Smooth muscle cell (in vitro differentiated cells): ENCODE measurements around the gene SGCA. TPM values are rescaled to one million over a fixed set of nuclear protein-coding genes. Genes with fewer than 3 reads are reported as not detected.
A peak's percentile ranks its signal among the peaks of the same experiment; 100 is the strongest.

Source experiments
- DNase-seq: peaks from one replicate; lab custom pipeline; 2025; ENCODE audit not compliant: unreplicated experiment; lab: John Stamatoyannopoulos, UW
- H2AFZ ChIP-seq: fragments of 200-600 bp; sonication (generic); 2 replicates; pipeline ENCODE4 v1.6.0; 2016; ENCODE audit warnings: antibody characterized with exemption, low read depth, mild to moderate bottlenecking
- H3F3A ChIP-seq: fragments of 200-600 bp; sonication (generic); 2 replicates; pipeline ENCODE4 v1.6.0; 2017; ENCODE audit warnings: antibody characterized with exemption, low read depth
- H3K27ac ChIP-seq: fragments of 200-600 bp; sonication (generic); 2 replicates; pipeline ENCODE4 v1.5.1; 2016; ENCODE audit warnings: low read depth, mild to moderate bottlenecking
- H3K27me3 ChIP-seq: fragments of 200-600 bp; sonication (generic); 2 replicates; pipeline ENCODE4 v1.6.1; 2016; ENCODE audit warnings: low read depth, mild to moderate bottlenecking
- H3K36me3 ChIP-seq: fragments of 200-600 bp; sonication (generic); 2 replicates; pipeline ENCODE4 v1.5.1; 2016; ENCODE audit warnings: low read depth
- H3K4me1 ChIP-seq: fragments of 200-600 bp; sonication (generic); 2 replicates; pipeline ENCODE4 v1.5.1; 2016; ENCODE audit warnings: low read depth
- H3K4me2 ChIP-seq: fragments of 200-600 bp; sonication (generic); 2 replicates; pipeline ENCODE4 v1.6.0; 2016; ENCODE audit warnings: mild to moderate bottlenecking
- H3K4me3 ChIP-seq: fragments of 200-600 bp; sonication (generic); 2 replicates; pipeline ENCODE4 v1.5.1; 2016; ENCODE audit warnings: mild to moderate bottlenecking
- H3K79me2 ChIP-seq: fragments of 200-600 bp; sonication (generic); 2 replicates; pipeline ENCODE4 v1.6.0; 2016; ENCODE audit warnings: low read depth, mild to moderate bottlenecking
- H3K9ac ChIP-seq: fragments of 200-600 bp; sonication (generic); 2 replicates; pipeline ENCODE4 v1.6.0; 2016; ENCODE audit warnings: low read depth
- H3K9me3 ChIP-seq: fragments of 200-600 bp; sonication (generic); replicated peaks from 2 replicates; pipeline ENCODE4 v1.5.1; 2016; ENCODE audit warnings: low read depth
- H4K20me1 ChIP-seq: fragments of 200-600 bp; sonication (generic); 2 replicates; pipeline ENCODE4 v1.6.0; 2016; ENCODE audit warnings: low read depth
- WGBS: methylation state at CpG from one replicate; pipeline ENCODE4 v1.1.7; 2016; ENCODE audit warnings: low lambda C conversion rate; 5-methylcytosine and 5-hydroxymethylcytosine counted together
- polyA plus RNA-seq: library from polyadenylated mRNA; unstranded; fragments of >200 nt; fragmentation: Nextera tagmentation; extraction: Ambion mirVana; gene quantifications from 2 replicates; pipeline ENCODE4 v1.2.1, GENCODE V29; 2016
- total RNA-seq: library from RNA; depleted of rRNA; stranded (reverse); fragments of >200 nt; gene quantifications from 2 replicates; pipeline ENCODE4 v1.2.3, GENCODE V29; 2014
- TF ChIP-seq, protein P1 (sequence below): fragments of 200-600 bp; sonication (generic); IDR thresholded peaks from 2 replicates; pipeline ENCODE4 v1.5.1; 2017; ENCODE audit warnings: borderline replicate concordance, mild to moderate bottlenecking, antibody characterized with exemption; ENCODE audit not compliant: insufficient read depth, poor library complexity, severe bottlenecking

SGCA gene
- total and polyA plus RNA-seq, 2 experiments from 2014 or later = 2.1 TPM; not detected in 1

DNA sequence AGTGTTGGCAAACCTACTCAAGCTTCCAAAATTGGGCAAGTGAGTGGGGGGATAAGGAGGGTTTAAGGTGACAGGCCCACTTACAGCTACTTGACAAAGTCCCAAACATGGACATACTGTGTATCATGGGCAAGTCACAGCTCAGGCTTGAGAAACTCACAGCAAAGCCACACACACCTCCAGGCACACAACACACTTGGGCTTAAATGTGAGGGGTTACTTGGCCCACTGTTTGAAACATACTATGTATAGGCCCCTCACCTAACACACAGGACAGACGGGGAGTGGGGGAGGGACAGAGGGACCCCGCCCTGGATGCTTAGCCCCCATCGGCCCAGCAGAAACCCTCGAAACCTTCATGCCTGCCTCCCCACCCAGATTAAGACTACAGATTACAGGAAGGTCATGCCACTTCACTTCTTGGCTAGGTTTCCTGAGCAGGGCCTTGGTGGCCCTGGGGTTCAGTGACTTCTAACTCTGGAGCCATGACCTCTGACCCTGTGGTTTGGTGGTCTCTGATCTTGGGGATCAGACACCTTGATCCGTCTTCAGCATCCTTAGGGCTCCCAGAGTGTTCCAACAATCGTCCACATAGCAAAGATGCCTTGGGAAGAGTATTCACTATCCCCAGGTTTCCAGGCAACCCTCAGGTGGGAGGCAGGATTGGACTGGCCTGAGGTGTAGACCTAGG, 33.6 kb upstream of the SGCA start:
- H3K27me3 ChIP-seq = no peaks in the 10 kb centered on the region
- peaks cover 25% of the 10 kb centered on the region for H4K20me1 ChIP-seq
- H2AFZ ChIP-seq = no peak overlapping the region
- H3F3A ChIP-seq = peaks cover 14% of the 10 kb centered on the region
- no peaks in the 10 kb centered on the region for H3K79me2 ChIP-seq
- H3K9me3 ChIP-seq = no peaks in the 10 kb centered on the region
- WGBS = 95% methylated on average over 6 of the region's 6 CpGs
- no peak for DNase-seq
- H3K36me3 ChIP-seq = no peaks in the 10 kb centered on the region
- peaks cover 21% of the 10 kb centered on the region for H3K4me1 ChIP-seq
- H3K4me2 ChIP-seq = no peak overlapping the region
- H3K9ac ChIP-seq = no peak overlapping the region
- H3K4me3 ChIP-seq = no peak overlapping the region
- TF ChIP-seq, protein P1, sequence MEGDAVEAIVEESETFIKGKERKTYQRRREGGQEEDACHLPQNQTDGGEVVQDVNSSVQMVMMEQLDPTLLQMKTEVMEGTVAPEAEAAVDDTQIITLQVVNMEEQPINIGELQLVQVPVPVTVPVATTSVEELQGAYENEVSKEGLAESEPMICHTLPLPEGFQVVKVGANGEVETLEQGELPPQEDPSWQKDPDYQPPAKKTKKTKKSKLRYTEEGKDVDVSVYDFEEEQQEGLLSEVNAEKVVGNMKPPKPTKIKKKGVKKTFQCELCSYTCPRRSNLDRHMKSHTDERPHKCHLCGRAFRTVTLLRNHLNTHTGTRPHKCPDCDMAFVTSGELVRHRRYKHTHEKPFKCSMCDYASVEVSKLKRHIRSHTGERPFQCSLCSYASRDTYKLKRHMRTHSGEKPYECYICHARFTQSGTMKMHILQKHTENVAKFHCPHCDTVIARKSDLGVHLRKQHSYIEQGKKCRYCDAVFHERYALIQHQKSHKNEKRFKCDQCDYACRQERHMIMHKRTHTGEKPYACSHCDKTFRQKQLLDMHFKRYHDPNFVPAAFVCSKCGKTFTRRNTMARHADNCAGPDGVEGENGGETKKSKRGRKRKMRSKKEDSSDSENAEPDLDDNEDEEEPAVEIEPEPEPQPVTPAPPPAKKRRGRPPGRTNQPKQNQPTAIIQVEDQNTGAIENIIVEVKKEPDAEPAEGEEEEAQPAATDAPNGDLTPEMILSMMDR = no peak
- peak overlapping the region; percentile 43 for H3K27ac ChIP-seq

DNA sequence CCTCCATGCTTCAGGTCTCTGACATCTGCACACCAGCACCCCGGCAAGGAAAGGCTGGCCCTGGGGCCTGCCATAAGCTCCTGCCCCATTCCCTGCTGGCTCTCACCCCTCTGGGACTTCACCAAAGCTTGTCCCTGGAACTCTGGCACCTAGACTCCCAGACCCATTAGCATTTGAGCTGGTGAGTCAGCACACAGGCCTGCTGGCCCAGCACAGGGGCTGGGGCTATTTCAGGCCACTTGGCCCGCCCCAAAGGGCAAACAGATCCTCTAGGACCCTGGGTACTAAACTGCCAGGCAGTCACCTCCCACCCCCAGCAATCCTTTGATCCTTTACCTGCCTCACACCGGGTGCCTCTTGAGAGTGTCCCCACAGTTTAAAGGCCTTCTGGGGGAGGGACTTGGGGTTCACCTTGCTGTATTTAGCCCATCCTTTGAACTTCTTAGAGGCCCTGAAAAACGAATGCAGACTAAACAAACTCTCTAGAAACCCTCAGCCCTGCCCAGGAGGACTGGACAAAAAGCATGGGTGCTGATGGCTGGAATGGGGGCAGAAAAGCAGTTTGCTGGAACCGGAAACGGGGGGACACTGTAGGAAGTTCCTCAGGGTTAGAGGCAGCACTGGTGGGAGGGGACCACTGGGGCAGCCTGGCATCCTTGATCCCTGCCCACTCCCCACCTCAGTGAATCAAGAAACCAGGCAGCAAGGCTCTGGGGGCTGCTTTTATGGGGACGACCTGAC, 32.6 kb upstream of the SGCA start:
- no peak overlapping the region for H2AFZ ChIP-seq
- TF ChIP-seq, protein P1 = no peak
- peaks cover 14% of the 10 kb centered on the region for H3F3A ChIP-seq
- peaks cover 34% of the 10 kb centered on the region for H4K20me1 ChIP-seq
- no peak overlapping the region for H3K4me3 ChIP-seq
- DNase-seq = no peak
- no peaks in the 10 kb centered on the region for H3K79me2 ChIP-seq
- no peaks in the 10 kb centered on the region for H3K27me3 ChIP-seq
- no peak overlapping the region for H3K4me2 ChIP-seq
- H3K36me3 ChIP-seq = no peaks in the 10 kb centered on the region
- H3K27ac ChIP-seq = peak overlapping the region; percentile 43
- H3K9ac ChIP-seq = no peak overlapping the region
- H3K9me3 ChIP-seq = no peaks in the 10 kb centered on the region
- WGBS = 29% methylated on average over 7 of the region's 7 CpGs
- peaks cover 17% of the 10 kb centered on the region for H3K4me1 ChIP-seq

DNA sequence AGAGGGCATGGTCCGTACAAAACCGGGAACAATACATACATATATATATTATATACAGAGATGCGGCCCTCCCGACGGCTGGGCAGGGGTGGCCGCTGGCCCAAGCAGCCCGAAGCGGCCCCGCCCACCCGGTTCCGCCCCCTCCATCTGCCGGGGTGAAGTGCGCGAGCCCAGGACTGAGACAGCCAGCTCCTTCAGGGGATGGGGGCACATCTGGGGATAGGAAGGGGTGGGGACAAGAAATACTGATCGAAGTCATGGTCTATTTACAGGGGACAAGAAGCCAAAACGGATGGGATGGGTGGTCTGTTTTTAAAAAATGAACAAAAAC, 32.1 kb upstream of the SGCA start:
- WGBS = 33% methylated on average over 15 of the region's 16 CpGs

More for the DNA sequence above, 32.1 kb upstream of the SGCA start:
- Histone ChIP-seq H3K27ac (peak overlapping the region; percentile 43), H3K4me2 (no peak overlapping the region), H3K27me3 (no peaks in the 10 kb centered on the region), H3K9me3 (no peaks in the 10 kb centered on the region), H3K36me3 (no peaks in the 10 kb centered on the region), H3K4me1 (peaks cover 12% of the 10 kb centered on the region), H3F3A (peaks cover 14% of the 10 kb centered on the region), H3K9ac (no peak overlapping the region), H3K79me2 (no peaks in the 10 kb centered on the region), H2AFZ (no peak overlapping the region), H4K20me1 (peaks cover 39% of the 10 kb centered on the region), H3K4me3 (no peak overlapping the region)
- no peak for DNase-seq
- TF ChIP-seq, protein P1 = no peak
